RWPE1 (cell line): ENCODE results near the gene FAM118A.
"Not testable (repeated sequence)": the region's sequence is repeated elsewhere in the genome, so short reads cannot be mapped to it uniquely, and the experiment has no call there.

Experiments used
- CTCF ChIA-PET: fragments of 350-600 bp; sonication (Branson Sonifier 250); formaldehyde crosslinking; extraction: SDS; loops from one replicate; lab custom pipeline; 2021; lab: Yijun Ruan, JAX
- POLR2A ChIA-PET: fragments of 400-600 bp; formaldehyde crosslinking; extraction: SDS; loops from one replicate; lab custom pipeline; 2020; ENCODE audit warnings: antibody characterized with exemption; ENCODE audit not compliant: low non-redundant PET; lab: Yijun Ruan, JAX
- DNase-seq: peaks from one replicate; pipeline ENCODE4 v3.0.0; 2012; ENCODE audit warnings: low spot score
- H3K27ac ChIP-seq: fragments of 450-650 bp; 2 replicates; pipeline ENCODE4 v1.5.1; 2017
- TF ChIP-seq, protein P1 (sequence below): fragments of 450-650 bp; conservative IDR thresholded peaks from 2 replicates; pipeline ENCODE4 v1.5.1; 2017; ENCODE audit warnings: low read depth, mild to moderate bottlenecking

The FAM118A gene

DNA sequence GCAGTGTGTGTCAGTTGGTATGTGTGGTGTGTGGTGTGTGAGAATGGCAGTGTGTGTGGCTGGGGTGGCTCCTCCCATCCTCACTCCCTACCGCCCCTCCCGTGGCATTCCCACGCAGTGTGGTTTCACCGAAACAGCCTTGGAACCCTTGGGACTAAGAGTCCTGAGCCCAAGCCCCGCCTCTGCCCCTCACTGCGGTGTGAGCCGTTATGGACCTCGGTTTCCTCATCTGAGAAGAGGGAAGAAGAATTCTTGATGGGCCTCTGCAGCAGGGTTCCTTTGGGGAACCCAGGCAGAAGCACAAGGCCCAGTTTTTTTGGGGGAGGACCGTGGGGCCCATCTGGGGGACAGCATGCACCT lies 17.8 kb upstream of the FAM118A start:
- TF ChIP-seq, protein P1, sequence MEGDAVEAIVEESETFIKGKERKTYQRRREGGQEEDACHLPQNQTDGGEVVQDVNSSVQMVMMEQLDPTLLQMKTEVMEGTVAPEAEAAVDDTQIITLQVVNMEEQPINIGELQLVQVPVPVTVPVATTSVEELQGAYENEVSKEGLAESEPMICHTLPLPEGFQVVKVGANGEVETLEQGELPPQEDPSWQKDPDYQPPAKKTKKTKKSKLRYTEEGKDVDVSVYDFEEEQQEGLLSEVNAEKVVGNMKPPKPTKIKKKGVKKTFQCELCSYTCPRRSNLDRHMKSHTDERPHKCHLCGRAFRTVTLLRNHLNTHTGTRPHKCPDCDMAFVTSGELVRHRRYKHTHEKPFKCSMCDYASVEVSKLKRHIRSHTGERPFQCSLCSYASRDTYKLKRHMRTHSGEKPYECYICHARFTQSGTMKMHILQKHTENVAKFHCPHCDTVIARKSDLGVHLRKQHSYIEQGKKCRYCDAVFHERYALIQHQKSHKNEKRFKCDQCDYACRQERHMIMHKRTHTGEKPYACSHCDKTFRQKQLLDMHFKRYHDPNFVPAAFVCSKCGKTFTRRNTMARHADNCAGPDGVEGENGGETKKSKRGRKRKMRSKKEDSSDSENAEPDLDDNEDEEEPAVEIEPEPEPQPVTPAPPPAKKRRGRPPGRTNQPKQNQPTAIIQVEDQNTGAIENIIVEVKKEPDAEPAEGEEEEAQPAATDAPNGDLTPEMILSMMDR: no peak
- DNase-seq: no peak
- no peak overlapping the region for H3K27ac ChIP-seq
- CTCF ChIA-PET: interaction anchor here (0.6 kb wide), 1 partner anchor 1060 kb away, joined by 3 read pairs; no protein-coding TSS in a partner anchor
- POLR2A ChIA-PET: no interaction called here

DNA sequence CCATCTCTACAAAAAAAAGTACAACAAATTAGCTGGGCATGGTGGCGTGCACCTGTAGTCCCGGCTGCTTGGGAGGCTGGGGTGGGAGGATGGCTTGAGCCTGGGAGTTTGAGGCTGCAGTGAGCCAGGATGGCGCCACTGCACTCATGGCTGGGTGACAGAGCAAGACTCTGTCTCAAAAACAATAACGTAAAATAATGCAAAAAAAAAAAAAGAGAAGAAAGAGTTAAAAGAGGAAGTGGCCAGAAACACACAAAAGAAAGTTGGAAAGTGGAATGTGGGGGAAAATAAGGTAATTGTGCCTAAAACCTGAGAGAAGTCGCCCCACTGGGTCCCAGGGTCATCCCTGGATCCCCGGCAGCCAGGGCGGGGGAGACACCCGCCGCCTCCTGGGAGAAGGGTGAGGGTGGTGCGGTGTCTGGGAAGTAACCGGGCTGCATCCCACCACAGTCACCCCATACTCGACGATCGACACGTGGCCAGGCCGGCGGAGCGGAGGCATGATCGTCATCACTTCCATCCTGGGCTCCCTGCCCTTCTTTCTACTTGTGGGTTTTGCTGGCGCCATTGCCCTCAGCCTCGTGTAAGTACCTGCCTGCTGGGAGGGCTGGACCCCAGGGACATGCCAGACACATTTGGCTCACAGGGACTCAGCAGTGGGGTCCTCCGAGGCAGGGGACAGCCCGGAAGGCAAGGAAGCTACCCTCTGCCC lies 16.8 kb upstream of the FAM118A start:
- ChIA-PET POLR2A (no interaction called here), CTCF (interaction anchor here (0.6 kb wide), 1 partner anchor 1059 kb away, joined by 3 read pairs; no protein-coding TSS in a partner anchor)
- DNase-seq: no peak
- TF ChIP-seq, protein P1: no peak
- H3K27ac ChIP-seq: no peak overlapping the region

DNA sequence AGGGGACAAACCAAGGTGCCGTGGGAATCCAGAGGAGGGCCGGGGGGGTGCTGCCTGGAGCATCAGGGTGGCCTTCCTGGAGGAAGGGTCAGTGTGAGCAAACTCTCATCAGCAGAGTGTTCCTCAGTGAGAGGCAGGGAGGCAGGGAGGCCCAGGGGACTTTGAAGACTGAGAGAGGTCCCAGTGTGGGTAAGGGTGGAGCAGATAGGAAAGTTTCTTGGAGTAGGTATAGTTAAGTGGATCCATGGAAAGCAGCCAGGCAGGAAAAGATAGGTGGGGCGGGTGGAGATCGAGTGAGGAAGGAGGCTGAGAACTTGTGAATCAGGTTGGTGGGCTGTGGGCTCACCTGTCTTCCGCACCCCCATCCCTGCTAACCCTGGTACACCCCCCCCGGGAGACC lies 15.7 kb upstream of the FAM118A start:
- TF ChIP-seq, protein P1: no peak
- ChIA-PET CTCF (no interaction called here), POLR2A (no interaction called here)
- no peak overlapping the region for H3K27ac ChIP-seq
- DNase-seq: no peak

DNA sequence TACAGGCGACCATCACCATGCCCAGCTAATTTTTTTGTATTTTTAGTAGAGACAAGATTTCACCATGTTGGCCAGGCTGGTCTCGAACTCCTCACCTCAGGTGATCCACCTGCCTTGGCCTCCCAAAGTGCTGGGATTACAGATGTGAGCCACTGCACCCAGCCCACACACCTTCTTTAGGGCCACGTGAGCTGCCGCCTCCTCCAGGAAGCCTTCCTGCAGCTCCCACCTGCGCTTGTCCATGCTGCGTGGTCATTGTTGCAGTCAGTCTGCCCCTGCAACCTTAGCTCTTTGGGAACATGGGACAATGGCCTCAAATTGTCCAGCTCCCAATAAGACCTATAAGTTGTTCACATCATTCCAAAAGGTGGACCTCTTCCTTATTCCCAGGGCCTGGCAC lies 14.7 kb upstream of the FAM118A start:
- POLR2A ChIA-PET, DNase-seq, H3K27ac ChIP-seq, CTCF ChIA-PET: not testable (repeated sequence)

DNA sequence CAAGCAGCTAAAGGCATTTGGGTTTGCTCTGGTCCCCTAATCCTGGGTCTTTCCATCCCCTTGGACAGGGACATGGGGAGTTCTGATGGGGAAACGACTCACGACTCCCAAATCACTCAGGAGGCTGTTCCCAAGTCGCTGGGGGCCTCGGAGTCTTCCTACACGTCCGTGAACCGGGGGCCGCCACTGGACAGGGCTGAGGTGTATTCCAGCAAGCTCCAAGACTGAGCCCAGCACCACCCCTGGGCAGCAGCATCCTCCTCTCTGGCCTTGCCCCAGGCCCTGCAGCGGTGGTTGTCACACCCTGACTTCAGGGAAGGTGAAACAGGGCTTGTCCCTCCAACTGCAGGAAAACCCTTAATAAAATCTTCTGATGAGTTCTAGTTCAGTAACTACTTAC lies 14.2 kb upstream of the FAM118A start:
- DNase-seq: no peak
- POLR2A ChIA-PET: no interaction called here
- CTCF ChIA-PET: no interaction called here
- no peak overlapping the region for H3K27ac ChIP-seq
- TF ChIP-seq, protein P1: no peak

DNA sequence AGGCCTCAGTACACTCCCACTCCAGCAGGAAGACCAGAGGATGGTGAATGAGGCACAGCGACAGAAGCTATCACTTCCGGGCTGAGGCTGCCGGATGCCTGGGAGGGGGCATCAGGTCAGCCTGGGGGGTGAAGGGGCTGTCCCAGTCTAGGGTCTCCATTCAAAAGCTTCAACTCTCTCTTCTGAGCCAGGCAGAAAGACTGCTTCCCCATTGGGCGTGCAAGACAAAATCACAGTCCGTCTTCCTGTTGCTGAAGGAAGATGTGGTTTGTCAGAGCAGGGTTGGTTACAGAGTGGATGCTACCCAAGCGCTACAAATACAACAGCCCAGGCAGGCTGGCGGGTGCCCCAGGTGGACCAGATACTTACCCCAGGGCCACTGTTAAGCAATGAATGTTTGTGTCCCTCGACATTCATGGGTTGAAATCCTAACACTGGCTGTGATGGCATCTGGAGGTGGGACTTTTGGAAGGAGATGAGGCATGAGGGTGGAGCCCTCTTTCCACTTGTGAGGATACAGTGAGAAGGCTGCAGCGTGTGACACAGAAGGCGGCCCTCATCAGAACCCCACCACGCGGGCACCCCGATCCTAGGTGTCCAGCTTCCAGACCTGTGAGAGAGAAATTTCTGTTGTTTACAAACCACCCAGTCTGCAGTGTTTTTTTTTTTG lies 13.0 kb upstream of the FAM118A start:
- DNase-seq: no peak

More for the DNA sequence above, 13.0 kb upstream of the FAM118A start:
- CTCF ChIA-PET: no interaction called here
- POLR2A ChIA-PET: no interaction called here
- TF ChIP-seq, protein P1: no peak
- H3K27ac ChIP-seq: no peak overlapping the region
